SK-N-SH treated with all-trans-retinoic acid at 6 μM for 48 hours (cell line): ENCODE results near the gene CD96.

ENCODE experiments used
- CREB5 ChIP-seq: fragments of 250-450 bp; sonication (Bioruptor Pico); IDR thresholded peaks from 2 replicates; pipeline ENCODE4 v1.5.1; 2020; ENCODE audit warnings: low read depth, mild to moderate bottlenecking, moderate library complexity
- GLIS3 ChIP-seq: fragments of 250-450 bp; sonication (Bioruptor Pico); IDR thresholded peaks from 2 replicates; pipeline ENCODE4 v1.5.0; 2020; ENCODE audit warnings: mild to moderate bottlenecking, moderate library complexity
- ISL1 ChIP-seq: fragments of 250-450 bp; sonication (Bioruptor Pico); IDR thresholded peaks from 2 replicates; pipeline ENCODE4 v2.1.2; 2022; ENCODE audit warnings: mild to moderate bottlenecking, moderate library complexity
- OSR1 ChIP-seq: fragments of 250-450 bp; sonication (Bioruptor Pico); IDR thresholded peaks from 2 replicates; pipeline ENCODE4 v1.8.0; 2022; ENCODE audit warnings: moderate library complexity, mild to moderate bottlenecking, inconsistent platforms
- PPARA ChIP-seq: fragments of 250-450 bp; sonication (Bioruptor Pico); IDR thresholded peaks from 2 replicates; pipeline ENCODE4 v1.5.0; 2020; ENCODE audit warnings: mild to moderate bottlenecking, borderline replicate concordance
- RARB ChIP-seq: fragments of 250-450 bp; sonication (Bioruptor Pico); IDR thresholded peaks from 2 replicates; pipeline ENCODE4 v1.8.0; 2021; ENCODE audit warnings: mild to moderate bottlenecking, moderate library complexity
- SNAI2 ChIP-seq: fragments of 250-450 bp; sonication (Bioruptor Pico); IDR thresholded peaks from 2 replicates; pipeline ENCODE4 v1.5.0; 2020; ENCODE audit warnings: mild to moderate bottlenecking, moderate library complexity
- TCF4 ChIP-seq: fragments of 250-450 bp; sonication (Bioruptor Pico); IDR thresholded peaks from 2 replicates; pipeline ENCODE4 v1.8.0; 2021; ENCODE audit warnings: mild to moderate bottlenecking, moderate library complexity, borderline replicate concordance
- TOX ChIP-seq: fragments of 250-450 bp; sonication (Bioruptor Pico); IDR thresholded peaks from 2 replicates; pipeline ENCODE4 v1.8.0; 2021; ENCODE audit warnings: mild to moderate bottlenecking, moderate library complexity, borderline replicate concordance
- ZFP3 ChIP-seq: fragments of 250-450 bp; sonication (Bioruptor Pico); IDR thresholded peaks from 2 replicates; pipeline ENCODE4 v1.5.0; 2020; ENCODE audit warnings: mild to moderate bottlenecking, moderate library complexity
- ZFP30 ChIP-seq: fragments of 450-650 bp; formaldehyde crosslinking; IDR thresholded peaks from 2 replicates; pipeline ENCODE4 v1.5.0; 2022; ENCODE audit warnings: mild to moderate bottlenecking, moderate library complexity
- ZNF565 ChIP-seq: fragments of 450-650 bp; formaldehyde crosslinking; conservative IDR thresholded peaks from 2 replicates; pipeline ENCODE4 v1.5.0; 2020; ENCODE audit warnings: low read depth, mild to moderate bottlenecking, moderate library complexity
- ZNF70 ChIP-seq: fragments of 450-650 bp; formaldehyde crosslinking; IDR thresholded peaks from 2 replicates; pipeline ENCODE4 v1.5.0; 2020; ENCODE audit warnings: mild to moderate bottlenecking, moderate library complexity

- TF ChIP-seq ZFP3 (CRISPR knock-in tag) (no peak), ZNF565 (CRISPR knock-in tag) (no peak), GLIS3 (CRISPR knock-in tag) (no peak), PPARA (CRISPR knock-in tag) (no peak), SNAI2 (CRISPR knock-in tag) (no peak), ZFP30 (no peak), TOX (CRISPR knock-in tag) (no peak), TCF4 (CRISPR knock-in tag) (no peak), OSR1 (CRISPR knock-in tag) (no peak), CREB5 (CRISPR knock-in tag) (no peak), ZNF70 (no peak), ISL1 (CRISPR knock-in tag) (no peak; the same call in 1 of the 2 replicates), RARB (CRISPR knock-in tag) (no peak)
These were observed 39.6 kb downstream of the CD96 start for GRCh38 chr3:111581403-111582119.
